HCT116 (cell line): ENCODE results near the gene FOXI3. TPM values are rescaled to one million over a fixed set of nuclear protein-coding genes. Genes with fewer than 3 reads are reported as not detected.

ENCODE experiments used
- ATAC-seq: fragments of 200-7000 bp; cut with Tn5 transposase; 2 replicates; pipeline ENCODE4 v1.9.1; 2020; ENCODE audit warnings: mild to moderate bottlenecking, moderate library complexity
- BruUV-seq: library from RNA; stranded (reverse); fragments of 400-500 nt; replicated peaks from 2 replicates; lab custom pipeline; 2021; lab: Mats Ljungman, UMichigan
- CTCF ChIA-PET: fragments of 300-600 bp; sonication (Branson Sonifier 250); formaldehyde crosslinking; loops from one replicate; lab custom pipeline; 2021; ENCODE audit warnings: antibody characterized with exemption; lab: Charles Lee
- POLR2A ChIA-PET: fragments of 300-600, 350-600 bp; sonication (Branson Sonifier 250); formaldehyde crosslinking; loops from one replicate; lab custom pipeline; 2021; ENCODE audit warnings: antibody characterized with exemption; lab: Charles Lee
- RAD21 ChIA-PET, 2 experiments: fragments of 300-600 bp; sonication (Branson Sonifier 250); formaldehyde crosslinking; loops; one replicate each; lab custom pipeline; 2023; ENCODE audit warnings: low total read pairs in 2 of 2; ENCODE audit not compliant: uncharacterized antibody in 2 of 2, unreplicated experiment in 2 of 2, low non-redundant PET in 1 of 2; lab: Charles Lee
- DNase-seq: peaks from one replicate; pipeline ENCODE4 v3.0.0-alpha.2; 2010; ENCODE audit warnings: low read depth, low spot score
- H2AFZ ChIP-seq: fragments of 200-600 bp; shearing (Covaris generic), sonication (generic); 2 replicates; pipeline ENCODE4 v1.6.1; 2017; ENCODE audit warnings: low read depth, mixed run types, mixed read lengths, antibody characterized with exemption, low read length; ENCODE audit not compliant: poor library complexity, severe bottlenecking
- H3K27ac ChIP-seq: 2 replicates; pipeline ENCODE4 v1.5.1; 2012; ENCODE audit warnings: low read depth, low read length
- H3K27me3 ChIP-seq: fragments of 200-600 bp; sonication (generic); 2 replicates; pipeline ENCODE4 v1.6.1; 2016; ENCODE audit warnings: mixed run types, low read length, mixed read lengths; ENCODE audit not compliant: insufficient read depth
- H3K36me3 ChIP-seq, 2 experiments: fragments of 200-500 bp in 1 of 2; fragments of 200-600 bp in 1 of 2; sonication (Bioruptor generic) in 1 of 2; sonication (generic) in 1 of 2; 2 replicates each; pipeline versions ENCODE4 v1.5.1 to v1.6.1; 2014 to 2016; ENCODE audit warnings: low read length in 2 of 2, inconsistent platforms in 1 of 2, mixed read lengths in 1 of 2, mixed run types in 1 of 2; ENCODE audit not compliant: insufficient read depth in 2 of 2, control insufficient read depth in 1 of 2
- H3K4me1 ChIP-seq, 2 experiments: fragments of 200-600 bp in 1 of 2; sonication (generic) in 1 of 2; 2 replicates each; pipeline versions ENCODE4 v1.5.1 to v1.6.1; 2012 to 2017; ENCODE audit warnings: low read length in 2 of 2, inconsistent platforms in 1 of 2, mild to moderate bottlenecking in 1 of 2, mixed read lengths in 1 of 2, mixed run types in 1 of 2, moderate library complexity in 1 of 2; ENCODE audit not compliant: insufficient read depth in 2 of 2, control insufficient read depth in 1 of 2
- H3K4me2 ChIP-seq: fragments of 200-600 bp; sonication (generic); 2 replicates; pipeline ENCODE4 v1.6.1; 2017; ENCODE audit warnings: mixed run types, low read length, mixed read lengths
- H3K4me3 ChIP-seq, 2 experiments: fragments of 200-600 bp in 1 of 2; sonication (generic) in 1 of 2; replicated peaks in 1 of 2; 2 replicates each; pipeline ENCODE4 v1.5.1; 2011 to 2016; ENCODE audit warnings: low read length in 2 of 2, control low read depth in 1 of 2, low read depth in 1 of 2, mild to moderate bottlenecking in 1 of 2, mixed read lengths in 1 of 2, mixed run types in 1 of 2
- H3K79me2 ChIP-seq: fragments of 200-600 bp; sonication (generic); 2 replicates; pipeline ENCODE4 v1.6.1; 2017; ENCODE audit warnings: mild to moderate bottlenecking, mixed run types, low read length, moderate library complexity, mixed read lengths; ENCODE audit not compliant: insufficient read depth
- H3K9ac ChIP-seq: fragments of 200-600 bp; sonication (generic); 2 replicates; pipeline ENCODE4 v1.6.1; 2016; ENCODE audit warnings: low read length, mixed read lengths
- H3K9me2 ChIP-seq: fragments of 200-600 bp; sonication (generic), shearing (Covaris generic); 2 replicates; pipeline ENCODE4 v1.6.1; 2017; ENCODE audit warnings: mixed run types, mild to moderate bottlenecking, moderate library complexity; ENCODE audit not compliant: insufficient read depth
- H3K9me3 ChIP-seq, 2 experiments: fragments of 200-500 bp in 1 of 2; fragments of 200-600 bp in 1 of 2; sonication (Bioruptor generic) in 1 of 2; sonication (generic) in 1 of 2; 2 replicates each; pipeline ENCODE4 v1.6.1; 2014 to 2017; ENCODE audit warnings: low read length in 2 of 2, mixed read lengths in 2 of 2, inconsistent platforms in 1 of 2, low read depth in 1 of 2, mild to moderate bottlenecking in 1 of 2, mixed run types in 1 of 2, moderate library complexity in 1 of 2; ENCODE audit not compliant: control insufficient read depth in 1 of 2, insufficient read depth in 1 of 2
- H4K20me1 ChIP-seq: fragments of 200-600 bp; sonication (generic), shearing (Covaris generic); 2 replicates; pipeline ENCODE4 v1.6.1; 2017; ENCODE audit warnings: mixed run types, mild to moderate bottlenecking, moderate library complexity; ENCODE audit not compliant: insufficient read depth
- CBX3 ChIP-seq: IDR thresholded peaks from 2 replicates; pipeline ENCODE4 v1.6.1; 2012; ENCODE audit warnings: low read depth
- CEBPB ChIP-seq: IDR thresholded peaks from 2 replicates; pipeline ENCODE4 v1.6.1; 2012; ENCODE audit warnings: low read depth
- EGR1 ChIP-seq: IDR thresholded peaks from 2 replicates; pipeline ENCODE4 v1.6.1; 2012; ENCODE audit warnings: low read depth
- ELF1 ChIP-seq: IDR thresholded peaks from 2 replicates; pipeline ENCODE4 v1.6.1; 2012; ENCODE audit warnings: low read depth, borderline replicate concordance
- EZH2 ChIP-seq: fragments of 200-600 bp; sonication (generic); IDR thresholded peaks from 2 replicates; pipeline ENCODE4 v1.6.1; 2017; ENCODE audit warnings: antibody characterized with exemption, mixed run types
- EZH2phosphoT487 ChIP-seq: fragments of 200-600 bp; IDR thresholded peaks from 2 replicates; pipeline ENCODE4 v1.6.1; 2018; ENCODE audit warnings: antibody characterized with exemption, borderline replicate concordance
- FOSL1 ChIP-seq: IDR thresholded peaks from 2 replicates; pipeline ENCODE4 v1.6.1; 2012; ENCODE audit warnings: low read depth
- JUND ChIP-seq: IDR thresholded peaks from 2 replicates; pipeline ENCODE4 v1.6.1; 2012
- POLR2A ChIP-seq: IDR thresholded peaks from 2 replicates; pipeline ENCODE4 v1.7.0; 2011; ENCODE audit warnings: borderline replicate concordance; ENCODE audit not compliant: insufficient read depth, insufficient read length; ENCODE audit errors: extremely low read depth
- POLR2AphosphoS5 ChIP-seq: IDR thresholded peaks from 2 replicates; pipeline ENCODE4 v1.6.1; 2011; ENCODE audit warnings: mild to moderate bottlenecking, low read depth, low read length, moderate library complexity
- RAD21 ChIP-seq: IDR thresholded peaks from 2 replicates; pipeline ENCODE4 v1.6.1; 2012; ENCODE audit warnings: low read depth, mild to moderate bottlenecking
- SIN3A ChIP-seq: IDR thresholded peaks from 2 replicates; pipeline ENCODE4 v1.6.1; 2012; ENCODE audit warnings: low read depth
- SP1 ChIP-seq: IDR thresholded peaks from 2 replicates; pipeline ENCODE4 v1.6.1; 2012; ENCODE audit warnings: low read depth
- SRF ChIP-seq: IDR thresholded peaks from 2 replicates; pipeline ENCODE4 v1.6.1; 2012; ENCODE audit warnings: low read depth
- YY1 ChIP-seq: IDR thresholded peaks from 2 replicates; pipeline ENCODE4 v1.6.1; 2011; ENCODE audit warnings: low read length, low read depth, moderate library complexity, mild to moderate bottlenecking; ENCODE audit not compliant: insufficient replicate concordance; ENCODE audit errors: extremely low read depth
- ZFX ChIP-seq: fragments of 450-650 bp; IDR thresholded peaks from 2 replicates; pipeline ENCODE4 v1.6.1; 2017
- intact Hi-C: fragments of 100-400 bp; cut with micrococcal nuclease; formaldehyde crosslinking; loops from 2 replicates; pipeline ENCODE4 v1.10.0; 2022
- total RNA-seq: library from RNA; stranded (reverse); gene quantifications from one replicate; pipeline ENCODE4 v1.2.1, GENCODE V29; 2021; ENCODE audit not compliant: unreplicated experiment
- TF ChIP-seq, protein P1 (sequence below), 3 experiments: fragments of 200-600 bp in 1 of 3; sonication (generic) in 1 of 3; IDR thresholded peaks in 2 of 3; conservative IDR thresholded peaks in 1 of 3; 2 replicates each; pipeline ENCODE4 v1.5.1; 2012 to 2017; ENCODE audit warnings: low read depth in 2 of 3, low read length in 2 of 3, antibody characterized with exemption in 1 of 3, borderline replicate concordance in 1 of 3, control low read depth in 1 of 3, mild to moderate bottlenecking in 1 of 3, mixed read lengths in 1 of 3, mixed run types in 1 of 3, moderate library complexity in 1 of 3; ENCODE audit not compliant: insufficient read depth in 1 of 3
- TF ChIP-seq, protein P2 (sequence below): IDR thresholded peaks from 2 replicates; pipeline ENCODE4 v1.6.1; 2011; ENCODE audit warnings: mild to moderate bottlenecking, low read length, moderate library complexity; ENCODE audit not compliant: insufficient replicate concordance; ENCODE audit errors: extremely low read depth

The FOXI3 gene
- total RNA-seq, 1 experiment from 2014 or later = not detected

DNA sequence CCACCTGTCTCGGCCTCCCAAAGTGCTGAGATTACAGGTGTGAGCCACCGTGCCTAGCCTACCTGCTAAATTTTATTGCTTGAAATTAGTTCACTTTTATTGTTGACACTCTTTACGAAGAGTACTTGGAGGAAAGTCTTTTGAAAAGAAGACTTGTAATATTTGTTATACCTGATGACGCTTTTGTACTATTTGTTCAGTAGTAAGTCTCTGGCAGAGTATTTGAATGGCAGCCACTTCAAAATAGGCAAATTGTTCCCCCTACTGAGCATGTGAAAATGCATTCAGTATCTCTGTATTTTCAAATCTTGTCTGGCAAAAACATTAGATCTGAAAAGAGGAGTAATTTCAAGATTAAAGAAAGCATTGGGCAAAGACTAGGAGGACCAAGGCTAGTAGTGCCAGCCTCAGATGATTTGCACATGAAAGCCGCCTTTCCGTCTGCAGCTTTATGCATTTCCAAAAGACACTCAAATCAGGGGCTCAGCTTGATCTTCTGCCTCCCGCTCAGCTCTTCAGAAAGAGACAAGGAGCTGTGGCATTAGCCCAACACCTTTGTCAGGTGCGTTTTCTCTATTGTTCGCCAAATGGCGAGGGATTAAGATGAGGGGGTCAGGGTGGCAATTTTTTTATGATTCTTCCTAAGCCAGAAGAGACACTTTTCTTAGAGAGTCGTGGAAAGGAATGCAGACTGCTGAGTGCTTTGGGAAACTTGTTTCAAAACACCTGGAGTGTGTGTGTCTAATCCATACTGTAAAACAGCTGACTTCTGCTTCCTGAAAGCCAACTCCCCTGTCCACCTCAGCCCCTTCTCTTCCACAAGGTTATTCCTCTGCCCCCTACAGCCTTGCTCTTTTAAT is 18.8 kb upstream of the FOXI3 start:
- no peaks in the 10 kb centered on the region for H3K27me3 ChIP-seq
- no peak overlapping the region for H3K27ac ChIP-seq
- ATAC-seq (no peak), DNase-seq (no peak)
- H3K4me3 ChIP-seq = no peak overlapping the region
- ChIA-PET CTCF (no interaction called here), RAD21 (no interaction called here), POLR2A (no interaction called here)
- no peaks in the 10 kb centered on the region for H3K9me3 ChIP-seq
- H3K4me1 ChIP-seq = no peaks in the 10 kb centered on the region
- H2AFZ ChIP-seq = no peak overlapping the region
- no peaks in the 10 kb centered on the region for H3K36me3 ChIP-seq
- TF ChIP-seq EGR1 (no peak), SIN3A (no peak), RAD21 (no peak), ELF1 (no peak), YY1 (no peak), JUND (no peak), SP1 (no peak), POLR2A (no peak), SRF (no peak), EZH2 (no peak), FOSL1 (no peak), CEBPB (no peak), CBX3 (no peak), EZH2phosphoT487 (no peak), POLR2AphosphoS5 (no peak), ZFX (no peak)
- TF ChIP-seq, protein P1, sequence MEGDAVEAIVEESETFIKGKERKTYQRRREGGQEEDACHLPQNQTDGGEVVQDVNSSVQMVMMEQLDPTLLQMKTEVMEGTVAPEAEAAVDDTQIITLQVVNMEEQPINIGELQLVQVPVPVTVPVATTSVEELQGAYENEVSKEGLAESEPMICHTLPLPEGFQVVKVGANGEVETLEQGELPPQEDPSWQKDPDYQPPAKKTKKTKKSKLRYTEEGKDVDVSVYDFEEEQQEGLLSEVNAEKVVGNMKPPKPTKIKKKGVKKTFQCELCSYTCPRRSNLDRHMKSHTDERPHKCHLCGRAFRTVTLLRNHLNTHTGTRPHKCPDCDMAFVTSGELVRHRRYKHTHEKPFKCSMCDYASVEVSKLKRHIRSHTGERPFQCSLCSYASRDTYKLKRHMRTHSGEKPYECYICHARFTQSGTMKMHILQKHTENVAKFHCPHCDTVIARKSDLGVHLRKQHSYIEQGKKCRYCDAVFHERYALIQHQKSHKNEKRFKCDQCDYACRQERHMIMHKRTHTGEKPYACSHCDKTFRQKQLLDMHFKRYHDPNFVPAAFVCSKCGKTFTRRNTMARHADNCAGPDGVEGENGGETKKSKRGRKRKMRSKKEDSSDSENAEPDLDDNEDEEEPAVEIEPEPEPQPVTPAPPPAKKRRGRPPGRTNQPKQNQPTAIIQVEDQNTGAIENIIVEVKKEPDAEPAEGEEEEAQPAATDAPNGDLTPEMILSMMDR (IDR thresholded peaks at IDR 0.05 in 2 of 3, conservative IDR thresholded peaks at IDR 0.05 in 1 of 3; ENCODE audit: borderline replicate concordance in 1 of 3, insufficient read depth in 1 of 3, low read depth in 2 of 3, low read length in 2 of 3) = no peak
- TF ChIP-seq, protein P2, sequence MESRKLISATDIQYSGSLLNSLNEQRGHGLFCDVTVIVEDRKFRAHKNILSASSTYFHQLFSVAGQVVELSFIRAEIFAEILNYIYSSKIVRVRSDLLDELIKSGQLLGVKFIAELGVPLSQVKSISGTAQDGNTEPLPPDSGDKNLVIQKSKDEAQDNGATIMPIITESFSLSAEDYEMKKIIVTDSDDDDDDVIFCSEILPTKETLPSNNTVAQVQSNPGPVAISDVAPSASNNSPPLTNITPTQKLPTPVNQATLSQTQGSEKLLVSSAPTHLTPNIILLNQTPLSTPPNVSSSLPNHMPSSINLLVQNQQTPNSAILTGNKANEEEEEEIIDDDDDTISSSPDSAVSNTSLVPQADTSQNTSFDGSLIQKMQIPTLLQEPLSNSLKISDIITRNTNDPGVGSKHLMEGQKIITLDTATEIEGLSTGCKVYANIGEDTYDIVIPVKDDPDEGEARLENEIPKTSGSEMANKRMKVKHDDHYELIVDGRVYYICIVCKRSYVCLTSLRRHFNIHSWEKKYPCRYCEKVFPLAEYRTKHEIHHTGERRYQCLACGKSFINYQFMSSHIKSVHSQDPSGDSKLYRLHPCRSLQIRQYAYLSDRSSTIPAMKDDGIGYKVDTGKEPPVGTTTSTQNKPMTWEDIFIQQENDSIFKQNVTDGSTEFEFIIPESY = no peak
- BruUV-seq = no TSS peak
- H4K20me1 ChIP-seq = no peaks in the 10 kb centered on the region
- no peaks in the 10 kb centered on the region for H3K9me2 ChIP-seq
- no peaks in the 10 kb centered on the region for H3K79me2 ChIP-seq
- H3K4me2 ChIP-seq = no peak overlapping the region
- no peak overlapping the region for H3K9ac ChIP-seq
- intact Hi-C loops = no loop called here
